GM12865 (cell line): ENCODE results near the gene MGAM2.

Experiments used
- DNase-seq: peaks from one replicate; pipeline ENCODE4 v3.0.0; 2010; ENCODE audit warnings: low read depth
- H3K4me3 ChIP-seq: 2 replicates; pipeline ENCODE4 v1.5.1; 2011; ENCODE audit warnings: mild to moderate bottlenecking, low read depth, low read length, control low read depth
- TF ChIP-seq, protein P1 (sequence below): IDR thresholded peaks from 2 replicates; pipeline ENCODE4 v1.5.1; 2011; ENCODE audit warnings: low read length, control low read depth, low read depth, inconsistent platforms; ENCODE audit not compliant: insufficient read depth; ENCODE audit errors: missing control alignments

The MGAM2 gene

DNA sequence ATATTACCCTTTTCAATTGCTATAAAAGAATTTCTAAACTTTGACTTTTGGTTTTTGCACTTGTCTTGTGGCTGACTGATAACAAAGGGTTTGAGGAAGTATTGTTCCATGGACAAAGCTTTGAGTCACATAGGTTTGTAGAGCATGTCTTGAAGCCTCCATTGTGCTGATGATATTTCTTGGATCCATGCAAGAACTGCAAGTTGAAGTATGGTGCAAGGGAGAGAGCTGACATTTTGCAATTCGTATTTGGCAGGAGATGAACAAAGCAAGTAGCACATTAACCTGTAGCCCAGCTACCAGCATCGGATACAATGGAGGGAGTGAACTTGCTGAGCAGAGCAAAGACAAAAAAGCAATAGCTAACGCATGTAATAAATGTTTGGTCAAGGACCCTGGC lies 23.4 kb downstream of the MGAM2 start:
- H3K4me3 ChIP-seq: no peak overlapping the region
- TF ChIP-seq, protein P1, sequence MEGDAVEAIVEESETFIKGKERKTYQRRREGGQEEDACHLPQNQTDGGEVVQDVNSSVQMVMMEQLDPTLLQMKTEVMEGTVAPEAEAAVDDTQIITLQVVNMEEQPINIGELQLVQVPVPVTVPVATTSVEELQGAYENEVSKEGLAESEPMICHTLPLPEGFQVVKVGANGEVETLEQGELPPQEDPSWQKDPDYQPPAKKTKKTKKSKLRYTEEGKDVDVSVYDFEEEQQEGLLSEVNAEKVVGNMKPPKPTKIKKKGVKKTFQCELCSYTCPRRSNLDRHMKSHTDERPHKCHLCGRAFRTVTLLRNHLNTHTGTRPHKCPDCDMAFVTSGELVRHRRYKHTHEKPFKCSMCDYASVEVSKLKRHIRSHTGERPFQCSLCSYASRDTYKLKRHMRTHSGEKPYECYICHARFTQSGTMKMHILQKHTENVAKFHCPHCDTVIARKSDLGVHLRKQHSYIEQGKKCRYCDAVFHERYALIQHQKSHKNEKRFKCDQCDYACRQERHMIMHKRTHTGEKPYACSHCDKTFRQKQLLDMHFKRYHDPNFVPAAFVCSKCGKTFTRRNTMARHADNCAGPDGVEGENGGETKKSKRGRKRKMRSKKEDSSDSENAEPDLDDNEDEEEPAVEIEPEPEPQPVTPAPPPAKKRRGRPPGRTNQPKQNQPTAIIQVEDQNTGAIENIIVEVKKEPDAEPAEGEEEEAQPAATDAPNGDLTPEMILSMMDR: no peak
- no peak for DNase-seq

- DNase-seq: no peak
- H3K4me3 ChIP-seq: no peak overlapping the region
- TF ChIP-seq, protein P1: no peak
Observed at GRCh38 chr7:142138996-142139395, 27.5 kb downstream of the MGAM2 start.

- H3K4me3 ChIP-seq: no peak overlapping the region
- no peak for DNase-seq
- TF ChIP-seq, protein P1: no peak
Observed at GRCh38 chr7:142139597-142140400, 28.3 kb downstream of the MGAM2 start.

GRCh38 chr7:142140401-142140959 lies 29.0 kb downstream of the MGAM2 start:
- H3K4me3 ChIP-seq: no peak overlapping the region
- TF ChIP-seq, protein P1: no peak
- DNase-seq: no peak

DNA sequence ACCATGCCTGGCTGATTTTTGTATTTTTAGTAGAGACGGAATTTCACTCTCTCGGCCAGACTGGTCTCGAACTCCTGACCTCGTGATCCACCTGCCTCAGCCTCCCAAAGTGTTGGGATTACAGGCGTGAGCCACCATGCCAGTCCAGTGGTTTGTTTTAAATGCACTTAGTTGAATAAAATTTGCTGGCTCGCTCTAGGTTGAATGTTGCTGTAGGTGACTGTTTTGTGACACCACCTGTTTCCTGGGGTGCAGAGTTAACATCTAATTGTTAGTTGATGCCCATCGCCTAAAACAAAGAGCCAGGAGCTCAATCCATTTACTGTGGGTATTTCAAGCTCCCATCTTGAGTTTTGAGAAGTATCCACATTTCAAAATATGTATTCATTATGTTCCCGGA lies 31.2 kb downstream of the MGAM2 start:
- no peak overlapping the region for H3K4me3 ChIP-seq
- TF ChIP-seq, protein P1: no peak
- no peak for DNase-seq

GRCh38 chr7:142146124-142146523 lies 34.6 kb downstream of the MGAM2 start:
- H3K4me3 ChIP-seq: no peak overlapping the region
- DNase-seq: no peak
- TF ChIP-seq, protein P1: no peak
